HCT116 (cell line): ENCODE results near the gene CAMK2D. TPM values are rescaled to one million over a fixed set of nuclear protein-coding genes. Genes with fewer than 3 reads are reported as not detected.

Source experiments
- ATAC-seq: fragments of 200-7000 bp; cut with Tn5 transposase; 2 replicates; pipeline ENCODE4 v1.9.1; 2020; ENCODE audit warnings: mild to moderate bottlenecking, moderate library complexity
- BruUV-seq: library from RNA; stranded (reverse); fragments of 400-500 nt; replicated peaks from 2 replicates; lab custom pipeline; 2021; lab: Mats Ljungman, UMichigan
- CTCF ChIA-PET: fragments of 300-600 bp; sonication (Branson Sonifier 250); formaldehyde crosslinking; loops from one replicate; lab custom pipeline; 2021; ENCODE audit warnings: antibody characterized with exemption; lab: Charles Lee
- POLR2A ChIA-PET: fragments of 300-600, 350-600 bp; sonication (Branson Sonifier 250); formaldehyde crosslinking; loops from one replicate; lab custom pipeline; 2021; ENCODE audit warnings: antibody characterized with exemption; lab: Charles Lee
- RAD21 ChIA-PET, 2 experiments: fragments of 300-600 bp; sonication (Branson Sonifier 250); formaldehyde crosslinking; loops; one replicate each; lab custom pipeline; 2023; ENCODE audit warnings: low total read pairs in 2 of 2; ENCODE audit not compliant: uncharacterized antibody in 2 of 2, unreplicated experiment in 2 of 2, low non-redundant PET in 1 of 2; lab: Charles Lee
- DNase-seq: peaks from one replicate; pipeline ENCODE4 v3.0.0-alpha.2; 2010; ENCODE audit warnings: low read depth, low spot score
- H2AFZ ChIP-seq: fragments of 200-600 bp; shearing (Covaris generic), sonication (generic); 2 replicates; pipeline ENCODE4 v1.6.1; 2017; ENCODE audit warnings: low read depth, mixed run types, mixed read lengths, antibody characterized with exemption, low read length; ENCODE audit not compliant: poor library complexity, severe bottlenecking
- H3K27ac ChIP-seq: 2 replicates; pipeline ENCODE4 v1.5.1; 2012; ENCODE audit warnings: low read depth, low read length
- H3K27me3 ChIP-seq: fragments of 200-600 bp; sonication (generic); 2 replicates; pipeline ENCODE4 v1.6.1; 2016; ENCODE audit warnings: mixed run types, low read length, mixed read lengths; ENCODE audit not compliant: insufficient read depth
- H3K36me3 ChIP-seq, 2 experiments: fragments of 200-500 bp in 1 of 2; fragments of 200-600 bp in 1 of 2; sonication (Bioruptor generic) in 1 of 2; sonication (generic) in 1 of 2; 2 replicates each; pipeline versions ENCODE4 v1.5.1 to v1.6.1; 2014 to 2016; ENCODE audit warnings: low read length in 2 of 2, inconsistent platforms in 1 of 2, mixed read lengths in 1 of 2, mixed run types in 1 of 2; ENCODE audit not compliant: insufficient read depth in 2 of 2, control insufficient read depth in 1 of 2
- H3K4me1 ChIP-seq, 2 experiments: fragments of 200-600 bp in 1 of 2; sonication (generic) in 1 of 2; 2 replicates each; pipeline versions ENCODE4 v1.5.1 to v1.6.1; 2012 to 2017; ENCODE audit warnings: low read length in 2 of 2, inconsistent platforms in 1 of 2, mild to moderate bottlenecking in 1 of 2, mixed read lengths in 1 of 2, mixed run types in 1 of 2, moderate library complexity in 1 of 2; ENCODE audit not compliant: insufficient read depth in 2 of 2, control insufficient read depth in 1 of 2
- H3K4me2 ChIP-seq: fragments of 200-600 bp; sonication (generic); 2 replicates; pipeline ENCODE4 v1.6.1; 2017; ENCODE audit warnings: mixed run types, low read length, mixed read lengths
- H3K4me3 ChIP-seq, 2 experiments: fragments of 200-600 bp in 1 of 2; sonication (generic) in 1 of 2; replicated peaks in 1 of 2; 2 replicates each; pipeline ENCODE4 v1.5.1; 2011 to 2016; ENCODE audit warnings: low read length in 2 of 2, control low read depth in 1 of 2, low read depth in 1 of 2, mild to moderate bottlenecking in 1 of 2, mixed read lengths in 1 of 2, mixed run types in 1 of 2
- H3K79me2 ChIP-seq: fragments of 200-600 bp; sonication (generic); 2 replicates; pipeline ENCODE4 v1.6.1; 2017; ENCODE audit warnings: mild to moderate bottlenecking, mixed run types, low read length, moderate library complexity, mixed read lengths; ENCODE audit not compliant: insufficient read depth
- H3K9ac ChIP-seq: fragments of 200-600 bp; sonication (generic); 2 replicates; pipeline ENCODE4 v1.6.1; 2016; ENCODE audit warnings: low read length, mixed read lengths
- H3K9me2 ChIP-seq: fragments of 200-600 bp; sonication (generic), shearing (Covaris generic); 2 replicates; pipeline ENCODE4 v1.6.1; 2017; ENCODE audit warnings: mixed run types, mild to moderate bottlenecking, moderate library complexity; ENCODE audit not compliant: insufficient read depth
- H3K9me3 ChIP-seq, 2 experiments: fragments of 200-500 bp in 1 of 2; fragments of 200-600 bp in 1 of 2; sonication (Bioruptor generic) in 1 of 2; sonication (generic) in 1 of 2; 2 replicates each; pipeline ENCODE4 v1.6.1; 2014 to 2017; ENCODE audit warnings: low read length in 2 of 2, mixed read lengths in 2 of 2, inconsistent platforms in 1 of 2, low read depth in 1 of 2, mild to moderate bottlenecking in 1 of 2, mixed run types in 1 of 2, moderate library complexity in 1 of 2; ENCODE audit not compliant: control insufficient read depth in 1 of 2, insufficient read depth in 1 of 2
- H4K20me1 ChIP-seq: fragments of 200-600 bp; sonication (generic), shearing (Covaris generic); 2 replicates; pipeline ENCODE4 v1.6.1; 2017; ENCODE audit warnings: mixed run types, mild to moderate bottlenecking, moderate library complexity; ENCODE audit not compliant: insufficient read depth
- CBX3 ChIP-seq: IDR thresholded peaks from 2 replicates; pipeline ENCODE4 v1.6.1; 2012; ENCODE audit warnings: low read depth
- CEBPB ChIP-seq: IDR thresholded peaks from 2 replicates; pipeline ENCODE4 v1.6.1; 2012; ENCODE audit warnings: low read depth
- EGR1 ChIP-seq: IDR thresholded peaks from 2 replicates; pipeline ENCODE4 v1.6.1; 2012; ENCODE audit warnings: low read depth
- ELF1 ChIP-seq: IDR thresholded peaks from 2 replicates; pipeline ENCODE4 v1.6.1; 2012; ENCODE audit warnings: low read depth, borderline replicate concordance
- EZH2 ChIP-seq: fragments of 200-600 bp; sonication (generic); IDR thresholded peaks from 2 replicates; pipeline ENCODE4 v1.6.1; 2017; ENCODE audit warnings: antibody characterized with exemption, mixed run types
- EZH2phosphoT487 ChIP-seq: fragments of 200-600 bp; IDR thresholded peaks from 2 replicates; pipeline ENCODE4 v1.6.1; 2018; ENCODE audit warnings: antibody characterized with exemption, borderline replicate concordance
- JUND ChIP-seq: IDR thresholded peaks from 2 replicates; pipeline ENCODE4 v1.6.1; 2012
- POLR2A ChIP-seq: IDR thresholded peaks from 2 replicates; pipeline ENCODE4 v1.7.0; 2011; ENCODE audit warnings: borderline replicate concordance; ENCODE audit not compliant: insufficient read depth, insufficient read length; ENCODE audit errors: extremely low read depth
- POLR2AphosphoS5 ChIP-seq: IDR thresholded peaks from 2 replicates; pipeline ENCODE4 v1.6.1; 2011; ENCODE audit warnings: mild to moderate bottlenecking, low read depth, low read length, moderate library complexity
- RAD21 ChIP-seq: IDR thresholded peaks from 2 replicates; pipeline ENCODE4 v1.6.1; 2012; ENCODE audit warnings: low read depth, mild to moderate bottlenecking
- SP1 ChIP-seq: IDR thresholded peaks from 2 replicates; pipeline ENCODE4 v1.6.1; 2012; ENCODE audit warnings: low read depth
- SRF ChIP-seq: IDR thresholded peaks from 2 replicates; pipeline ENCODE4 v1.6.1; 2012; ENCODE audit warnings: low read depth
- YY1 ChIP-seq: IDR thresholded peaks from 2 replicates; pipeline ENCODE4 v1.6.1; 2011; ENCODE audit warnings: low read length, low read depth, moderate library complexity, mild to moderate bottlenecking; ENCODE audit not compliant: insufficient replicate concordance; ENCODE audit errors: extremely low read depth
- ZFX ChIP-seq: fragments of 450-650 bp; IDR thresholded peaks from 2 replicates; pipeline ENCODE4 v1.6.1; 2017
- intact Hi-C: fragments of 100-400 bp; cut with micrococcal nuclease; formaldehyde crosslinking; loops from 2 replicates; pipeline ENCODE4 v1.10.0; 2022
- total RNA-seq: library from RNA; stranded (reverse); gene quantifications from one replicate; pipeline ENCODE4 v1.2.1, GENCODE V29; 2021; ENCODE audit not compliant: unreplicated experiment
- TF ChIP-seq, protein P1 (sequence below): IDR thresholded peaks from 2 replicates; pipeline ENCODE4 v1.6.1; 2012; ENCODE audit warnings: low read depth
- TF ChIP-seq, protein P2 (sequence below): IDR thresholded peaks from 2 replicates; pipeline ENCODE4 v1.6.1; 2012
- TF ChIP-seq, protein P3 (sequence below): IDR thresholded peaks from 2 replicates; pipeline ENCODE4 v1.6.1; 2011; ENCODE audit warnings: mild to moderate bottlenecking, low read length, moderate library complexity; ENCODE audit not compliant: insufficient replicate concordance; ENCODE audit errors: extremely low read depth
- TF ChIP-seq, protein P4 (sequence below): IDR thresholded peaks from 2 replicates; pipeline ENCODE4 v1.6.1; 2012

CAMK2D gene
- total RNA-seq, 1 experiment from 2014 or later, result 67.0 TPM

DNA sequence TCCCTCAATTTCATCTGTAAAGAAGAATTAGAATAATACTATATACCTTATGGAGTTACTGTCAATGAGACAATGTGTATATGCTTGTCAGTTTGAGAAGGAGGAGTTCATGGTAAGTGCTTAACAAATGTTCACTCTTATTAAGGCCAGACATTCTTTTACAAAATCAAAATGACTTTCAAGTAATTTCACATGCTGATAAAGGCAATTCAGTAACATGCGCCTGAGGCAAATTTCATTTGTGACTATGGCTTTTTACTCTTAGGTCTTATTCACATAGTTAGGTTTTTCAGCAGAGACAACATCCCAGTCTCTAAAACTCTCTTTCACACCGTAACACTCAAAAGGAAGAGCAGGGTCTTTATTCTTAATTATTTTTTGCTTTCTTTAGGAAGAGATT is 174.4 kb downstream of the CAMK2D start:
- ChIA-PET CTCF (no interaction called here), POLR2A (no interaction called here), RAD21 (no interaction called here)
- no peaks in the 10 kb centered on the region for H3K36me3 ChIP-seq
- intact Hi-C loops, result no loop called here
- no peak overlapping the region for H2AFZ ChIP-seq
- no peak overlapping the region for H3K9ac ChIP-seq
- H3K79me2 ChIP-seq, result no peaks in the 10 kb centered on the region; the same call in 1 of the 2 replicates
- DNase-seq, result no peak
- H3K27ac ChIP-seq, result no peak overlapping the region
- no TSS peak for BruUV-seq
- no peaks in the 10 kb centered on the region for H3K9me3 ChIP-seq
- no peak overlapping the region for H3K4me3 ChIP-seq
- no peaks in the 10 kb centered on the region for H3K9me2 ChIP-seq
- H3K4me1 ChIP-seq, result peaks cover 27 to 32% of the 10 kb centered on the region in 2 experiments
- no peak for TF ChIP-seq SRF
- no peak for TF ChIP-seq EZH2phosphoT487
- no peak for TF ChIP-seq ELF1
- no peak overlapping the region for H3K4me2 ChIP-seq
- no peak for ATAC-seq
- no peaks in the 10 kb centered on the region for H3K27me3 ChIP-seq
- H4K20me1 ChIP-seq, result no peaks in the 10 kb centered on the region

DNA sequence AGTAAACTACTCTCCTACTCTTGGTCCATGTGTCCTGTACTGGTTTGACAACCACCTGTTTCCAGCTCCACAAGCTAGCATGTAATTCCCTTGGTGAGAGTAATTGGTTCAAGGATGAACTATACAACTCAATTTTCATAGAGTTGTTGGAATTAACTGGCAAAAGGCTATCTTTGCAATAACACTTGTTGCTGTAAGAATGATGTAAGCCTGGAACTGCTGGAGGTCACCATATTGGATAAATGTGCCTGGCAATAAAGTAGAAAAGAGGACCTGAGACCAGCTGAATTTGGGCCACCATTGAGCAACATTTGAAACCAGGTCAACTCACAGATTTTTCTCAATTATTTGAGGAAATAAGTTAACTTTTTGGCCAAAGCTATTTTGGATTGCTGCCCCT is 175.5 kb downstream of the CAMK2D start:
- ATAC-seq (no peak), DNase-seq (no peak)
- Histone ChIP-seq H3K36me3 (no peaks in the 10 kb centered on the region), H3K9ac (no peak overlapping the region), H3K27me3 (no peaks in the 10 kb centered on the region), H3K27ac (no peak overlapping the region), H3K4me2 (no peak overlapping the region), H3K4me1 (peaks cover 27 to 32% of the 10 kb centered on the region in 2 experiments), H3K4me3 (no peak overlapping the region), H3K9me2 (no peaks in the 10 kb centered on the region), H3K9me3 (no peaks in the 10 kb centered on the region), H2AFZ (no peak overlapping the region), H4K20me1 (no peaks in the 10 kb centered on the region), H3K79me2 (no peaks in the 10 kb centered on the region; the same call in 1 of the 2 replicates)
- ChIA-PET POLR2A (no interaction called here), CTCF (interaction anchor here (1.3 to 2.2 kb wide), 2 partner anchors 10 to 38 kb away, joined by 3 to 8 read pairs; no protein-coding TSS in a partner anchor), RAD21 (no interaction called here)
- TF ChIP-seq EGR1 (no peak), ZFX (no peak), POLR2A (no peak), RAD21 (no peak), POLR2AphosphoS5 (no peak), CEBPB (no peak), YY1 (no peak), EZH2 (no peak), SP1 (no peak), JUND (no peak), CBX3 (no peak)
- TF ChIP-seq, protein P1, sequence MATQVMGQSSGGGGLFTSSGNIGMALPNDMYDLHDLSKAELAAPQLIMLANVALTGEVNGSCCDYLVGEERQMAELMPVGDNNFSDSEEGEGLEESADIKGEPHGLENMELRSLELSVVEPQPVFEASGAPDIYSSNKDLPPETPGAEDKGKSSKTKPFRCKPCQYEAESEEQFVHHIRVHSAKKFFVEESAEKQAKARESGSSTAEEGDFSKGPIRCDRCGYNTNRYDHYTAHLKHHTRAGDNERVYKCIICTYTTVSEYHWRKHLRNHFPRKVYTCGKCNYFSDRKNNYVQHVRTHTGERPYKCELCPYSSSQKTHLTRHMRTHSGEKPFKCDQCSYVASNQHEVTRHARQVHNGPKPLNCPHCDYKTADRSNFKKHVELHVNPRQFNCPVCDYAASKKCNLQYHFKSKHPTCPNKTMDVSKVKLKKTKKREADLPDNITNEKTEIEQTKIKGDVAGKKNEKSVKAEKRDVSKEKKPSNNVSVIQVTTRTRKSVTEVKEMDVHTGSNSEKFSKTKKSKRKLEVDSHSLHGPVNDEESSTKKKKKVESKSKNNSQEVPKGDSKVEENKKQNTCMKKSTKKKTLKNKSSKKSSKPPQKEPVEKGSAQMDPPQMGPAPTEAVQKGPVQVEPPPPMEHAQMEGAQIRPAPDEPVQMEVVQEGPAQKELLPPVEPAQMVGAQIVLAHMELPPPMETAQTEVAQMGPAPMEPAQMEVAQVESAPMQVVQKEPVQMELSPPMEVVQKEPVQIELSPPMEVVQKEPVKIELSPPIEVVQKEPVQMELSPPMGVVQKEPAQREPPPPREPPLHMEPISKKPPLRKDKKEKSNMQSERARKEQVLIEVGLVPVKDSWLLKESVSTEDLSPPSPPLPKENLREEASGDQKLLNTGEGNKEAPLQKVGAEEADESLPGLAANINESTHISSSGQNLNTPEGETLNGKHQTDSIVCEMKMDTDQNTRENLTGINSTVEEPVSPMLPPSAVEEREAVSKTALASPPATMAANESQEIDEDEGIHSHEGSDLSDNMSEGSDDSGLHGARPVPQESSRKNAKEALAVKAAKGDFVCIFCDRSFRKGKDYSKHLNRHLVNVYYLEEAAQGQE, result no peak
- TF ChIP-seq, protein P2, sequence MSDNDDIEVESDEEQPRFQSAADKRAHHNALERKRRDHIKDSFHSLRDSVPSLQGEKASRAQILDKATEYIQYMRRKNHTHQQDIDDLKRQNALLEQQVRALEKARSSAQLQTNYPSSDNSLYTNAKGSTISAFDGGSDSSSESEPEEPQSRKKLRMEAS, result no peak
- TF ChIP-seq, protein P3, sequence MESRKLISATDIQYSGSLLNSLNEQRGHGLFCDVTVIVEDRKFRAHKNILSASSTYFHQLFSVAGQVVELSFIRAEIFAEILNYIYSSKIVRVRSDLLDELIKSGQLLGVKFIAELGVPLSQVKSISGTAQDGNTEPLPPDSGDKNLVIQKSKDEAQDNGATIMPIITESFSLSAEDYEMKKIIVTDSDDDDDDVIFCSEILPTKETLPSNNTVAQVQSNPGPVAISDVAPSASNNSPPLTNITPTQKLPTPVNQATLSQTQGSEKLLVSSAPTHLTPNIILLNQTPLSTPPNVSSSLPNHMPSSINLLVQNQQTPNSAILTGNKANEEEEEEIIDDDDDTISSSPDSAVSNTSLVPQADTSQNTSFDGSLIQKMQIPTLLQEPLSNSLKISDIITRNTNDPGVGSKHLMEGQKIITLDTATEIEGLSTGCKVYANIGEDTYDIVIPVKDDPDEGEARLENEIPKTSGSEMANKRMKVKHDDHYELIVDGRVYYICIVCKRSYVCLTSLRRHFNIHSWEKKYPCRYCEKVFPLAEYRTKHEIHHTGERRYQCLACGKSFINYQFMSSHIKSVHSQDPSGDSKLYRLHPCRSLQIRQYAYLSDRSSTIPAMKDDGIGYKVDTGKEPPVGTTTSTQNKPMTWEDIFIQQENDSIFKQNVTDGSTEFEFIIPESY, result no peak
- TF ChIP-seq, protein P4, sequence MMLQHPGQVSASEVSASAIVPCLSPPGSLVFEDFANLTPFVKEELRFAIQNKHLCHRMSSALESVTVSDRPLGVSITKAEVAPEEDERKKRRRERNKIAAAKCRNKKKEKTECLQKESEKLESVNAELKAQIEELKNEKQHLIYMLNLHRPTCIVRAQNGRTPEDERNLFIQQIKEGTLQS, result no peak
- BruUV-seq, result no TSS peak
- intact Hi-C loops, result no loop called here
